Retinal pigment epithelial cell (primary cell): ENCODE results near the gene MRPS35.

Experiments
- DNase-seq: peaks from one replicate; pipeline ENCODE4 v3.0.0-alpha.2; 2010; ENCODE audit warnings: low read depth
- H3K4me3 ChIP-seq: 2 replicates; pipeline ENCODE4 v1.5.1; 2011; ENCODE audit warnings: mild to moderate bottlenecking, low read length, control low read depth, moderate library complexity
- TF ChIP-seq, protein P1 (sequence below): conservative IDR thresholded peaks from 2 replicates; pipeline ENCODE4 v1.5.1; 2011; ENCODE audit warnings: low read depth, low read length, control low read depth, inconsistent platforms

Gene MRPS35

GRCh38 chr12:27707216-27707615 is 3.4 kb upstream of the MRPS35 start:
- H3K4me3 ChIP-seq: no peak overlapping the region
- no peak for DNase-seq
- TF ChIP-seq, protein P1, sequence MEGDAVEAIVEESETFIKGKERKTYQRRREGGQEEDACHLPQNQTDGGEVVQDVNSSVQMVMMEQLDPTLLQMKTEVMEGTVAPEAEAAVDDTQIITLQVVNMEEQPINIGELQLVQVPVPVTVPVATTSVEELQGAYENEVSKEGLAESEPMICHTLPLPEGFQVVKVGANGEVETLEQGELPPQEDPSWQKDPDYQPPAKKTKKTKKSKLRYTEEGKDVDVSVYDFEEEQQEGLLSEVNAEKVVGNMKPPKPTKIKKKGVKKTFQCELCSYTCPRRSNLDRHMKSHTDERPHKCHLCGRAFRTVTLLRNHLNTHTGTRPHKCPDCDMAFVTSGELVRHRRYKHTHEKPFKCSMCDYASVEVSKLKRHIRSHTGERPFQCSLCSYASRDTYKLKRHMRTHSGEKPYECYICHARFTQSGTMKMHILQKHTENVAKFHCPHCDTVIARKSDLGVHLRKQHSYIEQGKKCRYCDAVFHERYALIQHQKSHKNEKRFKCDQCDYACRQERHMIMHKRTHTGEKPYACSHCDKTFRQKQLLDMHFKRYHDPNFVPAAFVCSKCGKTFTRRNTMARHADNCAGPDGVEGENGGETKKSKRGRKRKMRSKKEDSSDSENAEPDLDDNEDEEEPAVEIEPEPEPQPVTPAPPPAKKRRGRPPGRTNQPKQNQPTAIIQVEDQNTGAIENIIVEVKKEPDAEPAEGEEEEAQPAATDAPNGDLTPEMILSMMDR: no peak

DNA sequence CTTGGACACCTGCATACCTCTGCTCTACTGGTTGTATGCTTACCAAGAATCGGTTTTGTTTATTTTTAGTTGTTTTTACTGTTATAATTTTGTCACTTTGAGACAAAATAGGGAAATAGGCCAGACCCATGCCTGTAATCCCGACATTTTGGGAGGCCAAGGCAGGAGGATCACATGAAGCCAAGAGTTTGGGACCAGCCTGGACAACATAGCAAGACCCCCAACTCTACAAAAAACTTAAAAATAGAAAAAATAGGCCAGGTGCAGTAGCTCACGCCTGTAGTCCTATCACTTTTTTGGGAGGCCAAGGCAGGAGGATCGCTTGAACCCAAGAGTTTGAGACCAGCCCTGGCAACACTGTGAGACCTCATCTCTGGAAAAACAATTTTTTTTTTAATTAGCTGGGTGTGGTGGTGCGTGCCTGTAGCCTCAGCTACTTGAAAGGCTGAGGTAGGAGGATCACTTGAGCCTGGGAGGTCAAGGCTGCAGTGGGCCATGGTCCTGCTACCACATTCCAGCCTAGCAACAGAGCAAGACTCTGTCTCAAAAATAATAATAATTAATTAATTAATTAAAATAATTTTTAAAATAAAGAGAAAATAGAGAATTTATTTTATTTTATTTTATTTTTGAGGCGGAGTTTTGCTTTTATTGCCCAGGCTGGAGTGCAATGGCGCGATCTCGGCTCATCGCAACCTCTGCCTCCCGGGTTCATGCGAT is 1.3 kb upstream of the MRPS35 start:
- no peak for DNase-seq
- TF ChIP-seq, protein P1: no peak

GRCh38 chr12:27709932-27710591 is 570 bp upstream of the MRPS35 start:
- TF ChIP-seq, protein P1: no peak
- peak overlapping the region; percentile 98 for H3K4me3 ChIP-seq
- DNase-seq: peak; percentile 25

More for the DNA sequence above, 1.3 kb upstream of the MRPS35 start:
- peak overlapping the region; percentile 98 for H3K4me3 ChIP-seq

- H3K4me3 ChIP-seq: peak overlapping the region; percentile 98
- TF ChIP-seq, protein P1: no peak
- DNase-seq: no peak
Measured at GRCh38 chr12:27711317-27711682, 668 bp downstream of the MRPS35 start.

DNA sequence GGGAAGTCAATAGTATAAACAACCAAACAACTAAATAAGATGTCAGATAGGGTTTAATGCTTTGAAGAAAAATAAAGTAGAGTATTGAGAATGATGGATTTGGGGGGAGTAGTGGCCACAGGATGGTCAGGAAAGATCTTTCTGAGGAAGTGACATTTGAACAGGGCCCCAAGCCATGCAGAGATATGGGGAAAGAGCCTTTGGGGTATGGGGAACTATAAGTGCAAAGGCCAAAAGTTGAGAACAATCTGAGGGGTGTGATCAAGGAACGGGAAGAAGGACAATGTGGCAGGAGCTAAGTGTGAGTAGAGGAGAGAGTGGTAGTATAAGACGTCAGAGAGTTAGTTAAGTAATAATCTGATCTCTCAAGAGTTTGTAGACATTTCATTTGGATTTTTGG is 1.3 kb downstream of the MRPS35 start:
- H3K4me3 ChIP-seq: peak overlapping the region; percentile 98
- DNase-seq: no peak
- TF ChIP-seq, protein P1: no peak

GRCh38 chr12:27723212-27723611 is 12.6 kb downstream of the MRPS35 start:
- no peak for DNase-seq
- TF ChIP-seq, protein P1: no peak
- no peak overlapping the region for H3K4me3 ChIP-seq

GRCh38 chr12:27730097-27730588 is 19.5 kb downstream of the MRPS35 start:
- no peak for DNase-seq
- no peak overlapping the region for H3K4me3 ChIP-seq

More at GRCh38 chr12:27730097-27730588, 19.5 kb downstream of the MRPS35 start:
- TF ChIP-seq, protein P1: no peak
